ENCODE results near the gene PACS2.

DNA sequence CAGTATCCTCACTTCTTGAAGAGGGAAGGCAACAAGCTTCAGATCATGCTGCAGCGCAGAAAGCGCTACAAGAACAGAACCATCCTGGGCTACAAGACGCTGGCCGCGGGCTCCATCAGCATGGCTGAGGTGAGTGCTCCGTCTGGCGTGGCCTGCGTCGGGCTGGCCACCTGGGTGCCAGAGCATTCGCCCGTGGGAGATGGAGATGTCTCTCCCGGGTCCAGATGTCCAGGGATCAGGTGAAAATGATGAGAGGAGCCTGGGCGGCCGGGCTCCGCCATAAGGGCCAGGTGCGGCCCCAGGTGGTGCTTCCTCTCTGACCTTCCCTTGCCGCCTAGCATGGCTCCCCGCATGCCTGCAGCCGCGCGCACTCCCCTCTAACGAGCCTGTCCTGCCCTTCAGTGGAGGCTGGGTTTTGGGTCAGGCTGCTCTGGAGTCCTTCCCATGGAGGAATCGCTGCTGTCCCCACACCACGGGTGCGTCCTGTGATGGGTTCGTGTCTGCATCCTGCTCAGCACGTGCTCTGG, 40.6 kb downstream of the PACS2 start:
- TF ChIP-seq POLR2A (IDR thresholded peaks at IDR 0.05) = no peak
- no peak for TF ChIP-seq CTCF (IDR thresholded peaks at IDR 0.05)

All from testis (tissue), 2 donors.